ENCODE measurements around the gene ALDOA. TPM values are rescaled to one million over a fixed set of nuclear protein-coding genes. Genes with fewer than 3 reads are reported as not detected.

The ALDOA gene
- total and polyA plus RNA-seq, 4 donors: 265 to 1,371 (median 962) TPM

DNA sequence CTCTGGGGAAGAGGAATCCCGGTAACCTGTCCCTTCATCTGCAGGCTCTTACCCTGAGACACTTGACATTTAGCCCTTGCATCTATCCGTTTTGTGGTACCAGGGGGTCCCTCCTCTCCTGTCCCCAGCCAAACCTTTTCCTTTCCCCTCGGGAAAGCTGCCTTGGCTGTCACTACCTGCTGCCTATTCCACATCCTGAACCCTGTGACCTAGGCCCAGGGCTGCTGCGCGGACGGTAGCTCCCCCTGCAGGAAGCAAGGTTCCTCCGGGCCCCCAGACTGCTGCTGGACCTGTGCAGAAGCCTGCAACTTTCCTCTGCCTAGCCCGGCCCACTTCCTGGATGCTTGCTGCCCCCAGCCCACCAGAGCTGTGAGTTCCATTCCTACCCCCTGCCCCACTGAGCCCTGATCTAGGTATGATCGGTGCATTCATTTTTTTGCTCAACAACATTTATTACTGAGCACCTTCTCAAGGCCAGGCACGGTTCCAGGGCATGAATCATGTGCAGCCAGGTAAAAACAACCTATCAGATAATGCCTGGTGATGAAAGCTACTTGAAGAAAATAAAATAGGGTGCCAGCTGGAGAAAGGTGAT lies 10.5 kb upstream of the ALDOA start:
- no peak overlapping the region for H3K9ac ChIP-seq (ENCODE audit: insufficient read depth in 1 of 2, low read length in 2 of 2)
- no peak for DNase-seq
- no peaks in the 10 kb centered on the region for H3K27me3 ChIP-seq (ENCODE audit: control insufficient read depth in 3 of 3, insufficient read depth in 3 of 3, low read length in 2 of 3)
- H3K4me3 ChIP-seq: no peak overlapping the region
- TF ChIP-seq, protein P1, sequence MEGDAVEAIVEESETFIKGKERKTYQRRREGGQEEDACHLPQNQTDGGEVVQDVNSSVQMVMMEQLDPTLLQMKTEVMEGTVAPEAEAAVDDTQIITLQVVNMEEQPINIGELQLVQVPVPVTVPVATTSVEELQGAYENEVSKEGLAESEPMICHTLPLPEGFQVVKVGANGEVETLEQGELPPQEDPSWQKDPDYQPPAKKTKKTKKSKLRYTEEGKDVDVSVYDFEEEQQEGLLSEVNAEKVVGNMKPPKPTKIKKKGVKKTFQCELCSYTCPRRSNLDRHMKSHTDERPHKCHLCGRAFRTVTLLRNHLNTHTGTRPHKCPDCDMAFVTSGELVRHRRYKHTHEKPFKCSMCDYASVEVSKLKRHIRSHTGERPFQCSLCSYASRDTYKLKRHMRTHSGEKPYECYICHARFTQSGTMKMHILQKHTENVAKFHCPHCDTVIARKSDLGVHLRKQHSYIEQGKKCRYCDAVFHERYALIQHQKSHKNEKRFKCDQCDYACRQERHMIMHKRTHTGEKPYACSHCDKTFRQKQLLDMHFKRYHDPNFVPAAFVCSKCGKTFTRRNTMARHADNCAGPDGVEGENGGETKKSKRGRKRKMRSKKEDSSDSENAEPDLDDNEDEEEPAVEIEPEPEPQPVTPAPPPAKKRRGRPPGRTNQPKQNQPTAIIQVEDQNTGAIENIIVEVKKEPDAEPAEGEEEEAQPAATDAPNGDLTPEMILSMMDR (IDR thresholded peaks at IDR 0.05; ENCODE audit: control extremely low read depth, extremely low read depth): peak; percentile 5
- WGBS, 2 donors: 38 to 44% methylated on average over 10 of the region's 10 CpGs
- H3K4me1 ChIP-seq (ENCODE audit: control insufficient read depth in 5 of 5, insufficient read depth in 5 of 5, low read length in 5 of 5): peaks cover 0 to 12% (median 5%) of the 10 kb centered on the region in 5 donors
- H3K9me3 ChIP-seq (ENCODE audit: control insufficient read depth in 4 of 4, insufficient read depth in 3 of 4, low read length in 3 of 4): no peaks in the 10 kb centered on the region
- peaks cover 0 to 4% (median 2%) of the 10 kb centered on the region in 4 donors for H3K36me3 ChIP-seq (ENCODE audit: control insufficient read depth in 4 of 4, insufficient read depth in 4 of 4, low read length in 4 of 4)
- ATAC-seq (ENCODE audit: insufficient read depth, low FRiP score): no peak
- no peak overlapping the region for H3K27ac ChIP-seq (ENCODE audit: low read depth in 1 of 2, low read length in 1 of 2)

DNA sequence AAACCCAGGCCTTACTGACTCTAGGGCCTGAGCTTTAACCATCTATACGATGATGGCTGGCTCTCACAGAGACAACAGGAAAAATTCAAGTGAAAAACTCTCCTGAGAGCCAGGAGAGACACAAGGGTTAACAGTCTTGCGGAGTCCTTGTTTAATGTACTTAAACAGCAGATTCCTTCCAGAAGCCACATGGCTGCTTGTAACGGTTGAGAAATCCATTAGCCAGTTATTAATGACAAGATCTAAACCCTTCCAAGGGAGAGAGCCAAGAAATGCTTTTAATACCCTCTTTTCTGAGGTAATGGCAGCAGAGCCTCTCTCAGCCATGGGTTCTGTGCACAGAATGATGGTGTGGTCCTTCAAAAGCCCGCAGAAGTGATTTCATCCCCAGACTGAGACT lies 5.2 kb upstream of the ALDOA start:
- no peaks in the 10 kb centered on the region for H3K9me3 ChIP-seq (ENCODE audit: control insufficient read depth in 4 of 4, insufficient read depth in 3 of 4, low read length in 3 of 4)
- H3K27ac ChIP-seq (ENCODE audit: low read depth in 1 of 2, low read length in 1 of 2): peak overlapping the region in 1 of 2 donors; percentile 17
- peak overlapping the region; percentile 28 to 46 for H3K9ac ChIP-seq (ENCODE audit: insufficient read depth in 1 of 2, low read length in 2 of 2)
- H3K4me1 ChIP-seq (ENCODE audit: control insufficient read depth in 5 of 5, insufficient read depth in 5 of 5, low read length in 5 of 5): peaks cover 6 to 23% (median 8%) of the 10 kb centered on the region in 5 donors
- ATAC-seq (ENCODE audit: insufficient read depth, low FRiP score): no peak
- TF ChIP-seq, protein P1 (IDR thresholded peaks at IDR 0.05; ENCODE audit: control extremely low read depth, extremely low read depth): no peak
- 84 to 85% methylated on average over 4 of the region's 4 CpGs for WGBS, 2 donors
- H3K36me3 ChIP-seq (ENCODE audit: control insufficient read depth in 4 of 4, insufficient read depth in 4 of 4, low read length in 4 of 4): peaks cover 0 to 4% (median 2%) of the 10 kb centered on the region in 4 donors
- H3K27me3 ChIP-seq (ENCODE audit: control insufficient read depth in 3 of 3, insufficient read depth in 3 of 3, low read length in 2 of 3): no peaks in the 10 kb centered on the region
- DNase-seq: peak in 2 of 3 donors; percentile 55 to 69
- no peak overlapping the region for H3K4me3 ChIP-seq

DNA sequence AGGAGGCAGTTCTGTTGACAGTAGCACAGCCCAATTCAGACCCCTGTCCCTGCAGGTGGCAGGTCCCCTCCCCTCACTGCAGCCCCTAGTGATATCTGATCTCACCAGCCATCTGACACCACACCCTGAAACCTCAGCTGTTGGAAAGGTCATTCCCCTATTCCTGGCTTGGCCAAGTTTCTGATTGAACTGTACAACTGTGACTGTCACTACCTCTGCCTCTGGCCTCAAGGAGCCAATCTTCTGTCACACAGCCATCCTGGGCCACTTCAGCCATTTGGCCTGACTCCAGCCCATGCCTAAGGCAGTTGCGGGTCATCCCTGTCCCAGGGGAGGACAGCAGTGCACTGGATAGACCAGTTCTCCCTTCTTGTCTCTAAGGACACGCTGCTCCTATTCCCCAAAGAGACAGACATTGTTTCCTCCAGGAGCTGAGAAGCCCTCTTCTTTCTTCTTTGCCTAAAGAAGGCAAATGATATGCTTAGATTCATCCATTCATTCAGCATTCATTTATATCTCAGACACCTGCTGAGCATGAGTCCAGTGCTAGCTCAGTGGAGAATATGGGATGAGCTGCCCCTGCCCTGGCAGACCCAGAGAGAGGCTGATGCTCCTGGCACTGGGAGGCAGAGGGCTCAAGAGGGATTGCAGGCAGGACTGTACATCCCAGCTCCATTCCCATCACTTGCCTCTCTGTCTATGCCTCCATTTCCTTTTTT lies 4.6 kb upstream of the ALDOA start:
- peak overlapping the region in 1 of 2 donors; percentile 17 for H3K27ac ChIP-seq (ENCODE audit: low read depth in 1 of 2, low read length in 1 of 2)
- no peak overlapping the region for H3K4me3 ChIP-seq
- DNase-seq (no peak), ATAC-seq (ENCODE audit: insufficient read depth, low FRiP score) (no peak)
- H3K9me3 ChIP-seq (ENCODE audit: control insufficient read depth in 4 of 4, insufficient read depth in 3 of 4, low read length in 3 of 4): no peaks in the 10 kb centered on the region
- peaks cover 6 to 23% (median 8%) of the 10 kb centered on the region in 5 donors for H3K4me1 ChIP-seq (ENCODE audit: control insufficient read depth in 5 of 5, insufficient read depth in 5 of 5, low read length in 5 of 5)
- WGBS, 2 donors: 72 to 83% methylated on average over 2 of the region's 2 CpGs
- H3K36me3 ChIP-seq (ENCODE audit: control insufficient read depth in 4 of 4, insufficient read depth in 4 of 4, low read length in 4 of 4): peaks cover 0 to 4% (median 2%) of the 10 kb centered on the region in 4 donors
- H3K9ac ChIP-seq (ENCODE audit: insufficient read depth in 1 of 2, low read length in 2 of 2): no peak overlapping the region
- TF ChIP-seq, protein P1 (IDR thresholded peaks at IDR 0.05; ENCODE audit: control extremely low read depth, extremely low read depth): no peak
- H3K27me3 ChIP-seq (ENCODE audit: control insufficient read depth in 3 of 3, insufficient read depth in 3 of 3, low read length in 2 of 3): no peaks in the 10 kb centered on the region
